Urinary bladder (tissue), 4 donors: ENCODE data around the gene SRPK2. TPM values are rescaled to one million over a fixed set of nuclear protein-coding genes. Genes with fewer than 3 reads are reported as not detected.
"Not testable (repeated sequence)": the region's sequence is repeated elsewhere in the genome, so short reads cannot be mapped to it uniquely, and the experiment has no call there.

Experiments used
- DNase-seq: peaks from one replicate; pipeline ENCODE4 v3.0.0-alpha.2; 2015; ENCODE audit errors: extremely low spot score
- H3K27ac ChIP-seq: one replicate; pipeline ENCODE4 v1.5.1; 2013; ENCODE audit warnings: low read depth, mild to moderate bottlenecking, moderate library complexity
- H3K36me3 ChIP-seq: one replicate; pipeline ENCODE4 v1.6.1; 2013; ENCODE audit warnings: mild to moderate bottlenecking, moderate library complexity; ENCODE audit not compliant: insufficient read depth
- H3K4me1 ChIP-seq: one replicate; pipeline ENCODE4 v1.6.1; 2013; ENCODE audit warnings: mild to moderate bottlenecking, moderate library complexity; ENCODE audit not compliant: insufficient read depth
- H3K4me3 ChIP-seq: one replicate; pipeline ENCODE4 v1.5.1; 2013; ENCODE audit warnings: low read depth, low read length
- WGBS: extraction: QIAGEN DNeasy Blood & Tissue Kit; methylation state at CpG from one replicate; pipeline ENCODE4 v1.1.7; 2013; 5-methylcytosine and 5-hydroxymethylcytosine counted together
- polyA plus RNA-seq: library from polyadenylated mRNA; stranded (reverse); fragments of 200-250 nt; gene quantifications from one replicate; pipeline ENCODE4 v1.2.3, GENCODE V29; 2013
- total RNA-seq: library from RNA; depleted of rRNA; stranded (reverse); fragments of >200 nt; gene quantifications from one replicate; pipeline ENCODE4 v1.2.3, GENCODE V29; 2014
- donor health status: healthy with polysubstance abuse.
- donor health status: healthy.

The SRPK2 gene
- total and polyA plus RNA-seq, 2 donors = 21.7 to 116 TPM

- Histone ChIP-seq H3K27ac (peak overlapping the region; percentile 64), H3K4me1 (no peaks in the 10 kb centered on the region), H3K36me3 (no peaks in the 10 kb centered on the region), H3K4me3 (peak overlapping the region; percentile 50)
- peak; percentile 39 for DNase-seq
- 2% methylated on average over 6 of the region's 6 CpGs for WGBS
These were observed 120.0 kb downstream of the SRPK2 start for GRCh38 chr7:105268511-105269392.

- no peak for DNase-seq
- H3K4me1 ChIP-seq = no peaks in the 10 kb centered on the region
- WGBS = 20% methylated on average over 1 of the region's 1 CpG
These were observed 120.7 kb downstream of the SRPK2 start for GRCh38 chr7:105268056-105268455.

GRCh38 chr7:105267244-105267643, 121.5 kb downstream of the SRPK2 start:
- H3K4me3 ChIP-seq = no peak overlapping the region
- no peaks in the 10 kb centered on the region for H3K4me1 ChIP-seq
- H3K27ac ChIP-seq = no peak overlapping the region
- 34% methylated on average over 1 of the region's 1 CpG for WGBS
- H3K36me3 ChIP-seq = no peaks in the 10 kb centered on the region
- DNase-seq = no peak

More at GRCh38 chr7:105268056-105268455, 120.7 kb downstream of the SRPK2 start:
- Histone ChIP-seq H3K36me3 (no peaks in the 10 kb centered on the region), H3K27ac (peak overlapping the region; percentile 64), H3K4me3 (peak overlapping the region; percentile 50)

GRCh38 chr7:105264707-105265106, 124.0 kb downstream of the SRPK2 start:
- Histone ChIP-seq H3K27ac (no peak overlapping the region), H3K36me3 (no peaks in the 10 kb centered on the region), H3K4me3 (no peak overlapping the region), H3K4me1 (no peaks in the 10 kb centered on the region)
- WGBS = 95% methylated on average over 1 of the region's 1 CpG
- no peak for DNase-seq

GRCh38 chr7:105261689-105262088, 127.0 kb downstream of the SRPK2 start:
- no peaks in the 10 kb centered on the region for H3K4me1 ChIP-seq
- H3K27ac ChIP-seq = no peak overlapping the region
- no peaks in the 10 kb centered on the region for H3K36me3 ChIP-seq
- no peak for DNase-seq
- no peak overlapping the region for H3K4me3 ChIP-seq
- 61% methylated on average over 2 of the region's 2 CpGs for WGBS

- H3K36me3 ChIP-seq, H3K4me3 ChIP-seq, H3K4me1 ChIP-seq, DNase-seq, H3K27ac ChIP-seq: not testable (repeated sequence)
- WGBS = 95% methylated on average over 2 of the region's 2 CpGs
These were observed 128.4 kb downstream of the SRPK2 start for GRCh38 chr7:105260201-105260871.

GRCh38 chr7:105258919-105259318, 129.8 kb downstream of the SRPK2 start:
- H3K4me3 ChIP-seq, H3K36me3 ChIP-seq, H3K27ac ChIP-seq, H3K4me1 ChIP-seq, DNase-seq: not testable (repeated sequence)

GRCh38 chr7:105257338-105257737, 131.4 kb downstream of the SRPK2 start:
- WGBS = 13% methylated on average over 1 of the region's 1 CpG
- no peaks in the 10 kb centered on the region for H3K4me1 ChIP-seq
- no peak for DNase-seq
- H3K27ac ChIP-seq = no peak overlapping the region
- no peaks in the 10 kb centered on the region for H3K36me3 ChIP-seq
- no peak overlapping the region for H3K4me3 ChIP-seq

GRCh38 chr7:105256761-105257231, 131.9 kb downstream of the SRPK2 start:
- no peaks in the 10 kb centered on the region for H3K4me1 ChIP-seq
- DNase-seq = no peak
- H3K27ac ChIP-seq = no peak overlapping the region
- H3K4me3 ChIP-seq = no peak overlapping the region
- no peaks in the 10 kb centered on the region for H3K36me3 ChIP-seq
- WGBS = 60% methylated on average over 2 of the region's 2 CpGs

- WGBS = 87% methylated on average over 3 of the region's 3 CpGs
- DNase-seq = no peak
- Histone ChIP-seq H3K36me3 (no peaks in the 10 kb centered on the region), H3K4me3 (no peak overlapping the region), H3K4me1 (no peaks in the 10 kb centered on the region), H3K27ac (no peak overlapping the region)
These were observed 138.0 kb downstream of the SRPK2 start for GRCh38 chr7:105250706-105251105.

- no peak for DNase-seq
- Histone ChIP-seq H3K4me3 (no peak overlapping the region), H3K36me3 (no peaks in the 10 kb centered on the region), H3K4me1 (no peaks in the 10 kb centered on the region), H3K27ac (no peak overlapping the region)
- WGBS = 91% methylated on average over 4 of the region's 4 CpGs
These were observed 138.5 kb downstream of the SRPK2 start for GRCh38 chr7:105250239-105250638.

- H3K4me1 ChIP-seq = no peaks in the 10 kb centered on the region
- DNase-seq = no peak
- no peaks in the 10 kb centered on the region for H3K36me3 ChIP-seq
- no peak overlapping the region for H3K4me3 ChIP-seq
- no peak overlapping the region for H3K27ac ChIP-seq
These were observed 139.5 kb downstream of the SRPK2 start for GRCh38 chr7:105249216-105249615.

GRCh38 chr7:105246679-105247078, 142.0 kb downstream of the SRPK2 start:
- H3K36me3 ChIP-seq = no peaks in the 10 kb centered on the region
- H3K4me1 ChIP-seq = no peaks in the 10 kb centered on the region
- H3K27ac ChIP-seq = no peak overlapping the region
- no peak overlapping the region for H3K4me3 ChIP-seq
- DNase-seq = no peak

GRCh38 chr7:105246256-105246655, 142.5 kb downstream of the SRPK2 start:
- DNase-seq = no peak
- H3K4me1 ChIP-seq = no peaks in the 10 kb centered on the region
- H3K4me3 ChIP-seq = no peak overlapping the region
- H3K36me3 ChIP-seq = no peaks in the 10 kb centered on the region
- WGBS = 59% methylated on average over 4 of the region's 4 CpGs
- H3K27ac ChIP-seq = no peak overlapping the region
